ENCODE data around the gene STX8. TPM values are rescaled to one million over a fixed set of nuclear protein-coding genes. Genes with fewer than 3 reads are reported as not detected.

STX8 gene
- total RNA-seq, 1 donor from 2014 or later = 63.6 TPM

DNA sequence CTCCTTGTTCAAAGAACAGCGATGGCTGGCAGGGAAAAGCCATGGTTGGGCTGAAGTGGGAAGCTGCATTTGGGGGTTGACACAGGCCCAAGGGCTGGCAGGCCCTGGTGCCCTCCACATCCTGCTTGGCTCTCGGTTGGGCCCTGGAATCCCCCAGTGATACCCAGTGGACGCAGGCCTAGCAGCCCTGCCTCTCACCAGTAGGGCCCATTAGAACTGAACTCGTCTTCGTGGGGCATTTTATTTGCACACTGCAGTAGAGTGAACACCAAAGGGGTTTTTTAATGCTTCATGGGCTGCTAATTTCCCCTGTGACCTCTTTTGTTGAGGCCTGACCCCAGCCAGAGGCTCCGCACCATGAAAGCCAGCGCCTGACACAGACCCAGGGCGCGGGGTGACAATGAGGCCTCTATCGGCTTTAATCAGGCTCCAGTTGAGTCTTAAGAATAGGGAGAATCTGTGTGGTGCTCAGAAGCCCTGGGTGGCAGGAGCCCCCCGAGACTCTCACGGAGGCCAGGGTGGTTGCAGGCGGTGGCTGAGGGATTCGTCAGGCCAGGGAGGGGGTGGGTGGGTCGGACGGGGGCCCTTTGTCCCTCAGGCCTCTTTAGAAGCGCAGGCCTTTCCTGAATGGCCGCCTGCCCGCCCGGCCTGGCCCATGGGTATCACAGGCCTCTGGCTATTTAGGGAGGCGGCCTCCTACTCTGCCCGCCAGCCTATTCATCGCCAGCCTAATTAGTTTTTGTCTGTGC is 355.0 kb downstream of the STX8 start:
- no peak for DNase-seq (ENCODE audit: low spot score in 2 of 2)
- no peak for FAIRE-seq

DNA sequence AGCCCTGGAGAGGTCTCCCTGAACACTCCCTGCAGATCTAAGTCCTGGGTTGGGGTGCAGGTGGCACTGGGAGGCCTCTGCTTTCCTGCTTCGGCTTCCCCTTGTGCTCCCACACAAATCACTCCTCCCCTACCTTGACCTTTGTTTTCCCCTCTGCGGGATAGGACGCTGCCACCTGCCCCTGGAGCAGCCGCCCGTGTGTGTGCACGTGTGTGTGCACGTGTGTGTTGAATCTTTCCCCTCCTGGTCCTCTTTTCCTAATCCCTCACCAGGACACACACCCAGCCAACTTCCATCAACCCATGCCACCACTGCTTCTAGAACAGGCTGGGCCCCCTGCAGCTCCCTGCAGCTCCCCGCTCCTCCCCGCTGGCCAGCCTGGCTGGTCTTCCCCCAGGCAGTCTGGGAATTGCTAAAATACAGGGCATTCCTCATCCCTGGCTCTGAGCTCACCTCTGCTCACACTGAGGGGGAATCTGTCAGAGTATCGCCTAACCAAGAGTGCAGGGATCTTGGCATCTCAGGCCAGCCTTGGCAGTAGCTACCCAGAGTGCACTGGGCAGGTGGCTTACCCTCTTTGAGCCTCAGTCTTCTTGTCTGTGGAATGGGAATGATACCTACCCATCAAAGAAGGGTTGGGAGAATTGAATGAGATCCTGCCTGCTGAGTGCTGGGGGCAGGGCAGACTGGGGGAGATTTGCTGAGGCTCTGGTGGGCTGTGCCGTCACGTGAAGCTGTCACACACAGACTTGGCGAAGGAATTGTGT is 355.8 kb downstream of the STX8 start:
- FAIRE-seq (no peak), DNase-seq (ENCODE audit: low spot score in 2 of 2) (no peak)

- DNase-seq (ENCODE audit: low spot score in 2 of 2) (no peak), FAIRE-seq (no peak)
These were observed 356.7 kb downstream of the STX8 start for GRCh38 chr17:9218911-9219310.

DNA sequence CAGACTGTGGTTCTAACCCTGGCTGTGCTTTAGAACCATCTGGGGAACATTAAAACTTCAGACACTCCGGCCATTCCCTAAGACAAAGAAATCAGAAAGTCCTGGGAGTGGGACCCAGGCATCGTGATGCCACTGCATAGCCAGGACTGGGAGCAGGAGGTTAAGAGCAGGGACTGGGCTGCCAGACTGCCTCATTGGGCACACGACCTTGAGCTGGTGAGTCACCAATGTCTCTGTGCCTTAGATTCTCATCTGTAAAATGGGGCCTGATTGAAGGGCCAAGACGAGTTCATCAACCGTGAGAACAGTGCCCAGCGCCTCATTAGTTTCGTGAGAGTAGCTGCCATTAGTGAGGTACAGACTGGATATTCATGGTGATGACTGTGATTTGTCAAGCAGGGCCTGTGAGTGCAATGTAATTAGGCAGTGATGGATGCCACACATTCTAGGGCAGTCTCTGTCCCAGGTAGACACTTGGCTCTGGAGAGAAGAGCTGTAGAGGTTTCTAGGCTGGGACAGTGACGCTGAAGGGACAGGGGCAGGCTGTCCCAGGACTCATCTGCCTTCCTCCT is 357.5 kb downstream of the STX8 start:
- FAIRE-seq = no peak
- DNase-seq (ENCODE audit: low spot score in 2 of 2) = no peak

DNA sequence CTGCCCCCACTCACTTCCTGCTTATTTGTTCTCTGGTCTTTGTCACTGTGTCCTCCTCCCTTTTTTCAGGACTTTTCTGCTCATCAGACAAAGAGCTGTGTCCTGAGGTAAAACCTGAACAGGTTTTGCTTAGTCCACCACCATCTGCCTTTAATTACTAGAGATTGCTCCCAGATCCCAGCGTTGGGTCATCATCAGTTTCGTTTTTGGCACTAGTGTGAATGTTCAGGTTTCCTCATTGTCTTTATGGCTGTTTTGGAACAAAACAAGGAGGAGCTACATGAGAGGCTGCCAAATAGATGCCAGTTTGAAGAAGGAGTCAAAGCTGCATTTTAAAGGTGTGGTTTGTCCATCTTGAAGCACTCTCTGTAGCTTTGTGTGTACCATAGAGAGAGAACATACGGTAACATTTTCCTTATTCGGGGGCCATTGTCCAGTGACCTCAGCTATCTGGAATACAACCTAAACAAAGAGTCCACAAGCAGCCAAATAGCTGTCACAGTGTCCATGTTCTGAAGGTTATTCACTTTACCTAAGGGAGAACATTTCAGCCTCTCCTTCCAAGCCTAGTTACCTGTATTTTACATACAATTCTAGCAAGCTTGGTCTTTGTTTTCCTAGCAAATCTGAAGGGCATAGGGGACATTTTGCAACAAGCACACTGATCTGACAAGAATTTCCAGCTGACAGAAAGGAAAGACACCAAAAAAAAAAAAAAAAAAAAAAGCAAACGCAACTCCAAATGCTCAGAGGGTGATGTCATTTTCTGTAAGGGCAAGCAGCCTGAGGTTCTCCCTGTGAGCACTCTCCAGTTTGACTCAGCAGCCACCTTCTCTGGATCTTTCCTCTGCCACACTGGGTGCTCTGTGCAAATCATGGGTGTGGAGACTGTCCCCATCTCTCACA is 358.2 kb downstream of the STX8 start:
- FAIRE-seq (no peak), DNase-seq (ENCODE audit: low spot score in 2 of 2) (no peak)

GRCh38 chr17:9215465-9215864 is 360.2 kb downstream of the STX8 start:
- no peak for FAIRE-seq
- no peak for DNase-seq (ENCODE audit: low spot score in 2 of 2)

DNA sequence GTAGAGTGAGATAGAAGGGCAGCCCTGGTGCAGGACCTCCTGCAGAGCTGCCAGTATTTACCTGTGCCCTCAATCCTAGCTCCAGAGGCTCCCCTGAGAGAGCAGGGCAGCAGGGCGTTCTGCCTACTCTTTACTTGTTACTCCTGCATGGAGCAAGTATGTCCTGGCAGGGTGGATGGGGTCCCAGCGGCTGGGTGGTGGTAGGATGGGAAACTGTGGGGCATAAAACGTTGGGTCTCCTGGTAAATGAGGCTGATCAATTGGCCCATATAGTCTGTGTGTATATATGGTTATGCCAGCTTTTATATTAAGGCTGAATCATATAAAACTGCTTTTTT is 362.3 kb downstream of the STX8 start:
- FAIRE-seq (no peak), DNase-seq (ENCODE audit: low spot score in 2 of 2) (no peak)

DNA sequence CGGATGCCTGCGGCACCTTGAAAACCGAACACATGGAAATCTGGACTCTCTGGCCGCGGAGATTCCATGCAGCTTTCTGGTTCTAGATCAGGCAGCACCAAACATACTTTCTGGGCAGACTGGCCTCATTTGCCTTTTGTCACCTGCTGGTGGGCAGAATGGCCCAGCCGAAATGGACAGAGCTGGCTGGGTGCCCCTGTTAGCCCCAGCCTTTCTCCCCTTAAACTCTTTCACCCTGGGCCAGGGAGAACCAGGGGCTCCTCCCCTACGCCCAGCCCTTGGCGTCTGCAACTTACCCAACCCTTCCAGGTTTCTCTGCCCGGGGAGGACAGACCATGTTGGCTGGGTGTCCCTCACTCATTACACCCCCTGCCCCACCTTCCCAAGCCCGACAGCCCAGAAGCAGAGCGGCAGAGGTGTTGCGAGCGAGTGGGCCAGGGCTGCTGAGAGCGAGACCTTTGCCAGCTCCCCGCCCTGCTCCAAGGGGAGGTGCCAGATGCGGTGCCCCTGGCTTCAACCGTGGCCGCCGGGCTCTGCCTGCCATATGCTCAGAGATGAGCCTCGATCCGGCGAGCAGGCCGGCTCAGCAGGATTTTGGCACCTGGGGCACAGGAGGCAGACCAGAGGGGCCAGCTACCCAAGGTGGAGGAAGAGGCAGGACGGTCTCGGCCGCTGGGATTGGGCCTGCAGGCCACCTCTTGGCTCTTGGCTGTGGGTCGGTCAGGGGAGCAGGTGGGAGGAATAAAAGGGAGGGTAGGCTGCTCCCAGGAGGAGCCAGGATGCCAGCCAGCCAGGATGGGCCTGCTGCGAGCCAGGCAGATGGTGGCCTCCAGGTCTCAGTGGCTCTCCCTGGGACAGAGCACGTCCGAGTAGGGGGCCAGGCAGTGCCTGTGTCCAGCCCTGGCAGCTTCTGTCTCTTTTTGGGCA is 363.0 kb downstream of the STX8 start:
- no peak for FAIRE-seq
- no peak for DNase-seq (ENCODE audit: low spot score in 2 of 2)

DNA sequence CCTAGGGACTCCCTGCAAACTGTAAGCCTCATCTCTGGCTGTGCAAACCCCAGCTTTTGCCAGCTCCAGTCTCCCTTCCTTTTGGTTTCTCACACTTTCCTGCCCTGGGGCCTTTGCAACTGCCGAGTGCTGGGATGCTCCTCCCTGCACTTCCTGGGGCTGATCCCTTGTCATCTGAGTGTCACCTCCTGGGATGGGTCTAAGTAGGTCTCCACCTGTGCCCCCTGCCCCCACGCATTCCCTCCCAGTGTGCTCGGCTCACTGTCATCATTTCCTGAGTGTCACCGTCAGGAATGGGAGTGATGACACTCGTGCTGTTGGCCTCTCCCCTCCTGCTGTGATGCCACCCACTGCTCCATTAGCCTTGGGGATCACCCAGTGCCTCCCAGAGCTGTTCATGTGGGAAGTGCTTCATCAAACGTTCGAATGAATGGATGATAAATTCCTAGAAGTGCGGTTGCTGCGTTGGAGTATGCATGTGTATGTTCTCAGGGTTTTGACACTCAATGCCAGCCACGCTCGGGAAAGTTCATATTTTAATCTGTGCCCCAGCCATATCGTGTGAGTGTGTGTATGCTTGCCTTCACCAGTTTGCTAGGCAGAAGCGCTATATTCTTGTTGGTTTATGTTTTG is 364.4 kb downstream of the STX8 start:
- no peak for DNase-seq (ENCODE audit: low spot score in 2 of 2)
- no peak for FAIRE-seq

GRCh38 chr17:9209781-9210370 is 365.7 kb downstream of the STX8 start:
- DNase-seq (ENCODE audit: low spot score in 2 of 2) (no peak), FAIRE-seq (no peak)

- no peak for DNase-seq (ENCODE audit: low spot score in 2 of 2)
- no peak for FAIRE-seq
These were observed 366.3 kb downstream of the STX8 start for GRCh38 chr17:9209347-9209746.

GRCh38 chr17:9208381-9209105 is 367.1 kb downstream of the STX8 start:
- FAIRE-seq (no peak), DNase-seq (ENCODE audit: low spot score in 2 of 2) (no peak)

DNA sequence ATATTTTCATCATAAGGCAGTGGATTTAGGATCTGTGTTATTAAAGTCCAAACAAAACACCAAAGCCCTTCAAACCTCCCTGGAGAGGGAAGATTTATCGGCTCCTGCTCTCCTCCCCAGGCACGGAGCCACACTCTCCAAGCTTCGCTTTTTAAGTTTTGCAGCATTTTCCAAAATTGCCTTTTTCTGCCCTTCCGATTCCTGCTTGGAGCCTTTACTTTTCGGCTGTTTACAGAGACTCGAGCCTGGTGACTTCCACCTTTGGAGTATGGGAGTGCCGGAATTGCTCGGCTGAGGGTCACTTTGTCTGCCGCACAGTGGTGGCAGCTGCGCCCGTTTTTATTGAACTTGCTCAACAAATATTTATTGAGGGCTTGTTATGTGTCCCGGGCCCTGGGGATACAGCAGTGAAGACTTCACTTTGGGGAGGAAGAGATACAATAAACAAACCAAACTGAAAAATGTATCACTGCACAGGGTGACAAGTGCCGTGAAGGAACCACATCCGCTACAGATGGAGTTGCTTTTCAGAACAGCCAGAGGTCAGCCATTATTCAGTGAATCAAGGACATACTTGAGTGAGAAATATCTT is 368.8 kb downstream of the STX8 start:
- FAIRE-seq (no peak), DNase-seq (ENCODE audit: low spot score in 2 of 2) (no peak)

DNA sequence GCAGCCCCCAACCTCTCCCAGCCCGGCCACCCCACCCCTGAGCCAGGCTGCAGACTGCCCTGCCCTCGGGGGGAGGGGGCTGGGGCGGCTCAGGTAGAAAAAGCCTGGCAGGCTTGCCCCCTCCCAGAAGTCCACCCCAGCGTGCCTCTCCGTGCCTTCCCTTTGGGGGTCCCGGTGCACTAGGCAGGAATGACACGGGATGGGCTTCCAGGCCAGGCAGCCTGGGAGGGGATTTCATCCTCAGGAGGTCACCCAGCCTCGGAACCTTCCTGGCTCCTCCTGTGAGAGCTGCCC is 369.3 kb downstream of the STX8 start:
- FAIRE-seq (no peak), DNase-seq (ENCODE audit: low spot score in 2 of 2) (no peak)

- no peak for DNase-seq (ENCODE audit: low spot score in 2 of 2)
- FAIRE-seq = no peak
These were observed 369.9 kb downstream of the STX8 start for GRCh38 chr17:9205520-9206409.

DNA sequence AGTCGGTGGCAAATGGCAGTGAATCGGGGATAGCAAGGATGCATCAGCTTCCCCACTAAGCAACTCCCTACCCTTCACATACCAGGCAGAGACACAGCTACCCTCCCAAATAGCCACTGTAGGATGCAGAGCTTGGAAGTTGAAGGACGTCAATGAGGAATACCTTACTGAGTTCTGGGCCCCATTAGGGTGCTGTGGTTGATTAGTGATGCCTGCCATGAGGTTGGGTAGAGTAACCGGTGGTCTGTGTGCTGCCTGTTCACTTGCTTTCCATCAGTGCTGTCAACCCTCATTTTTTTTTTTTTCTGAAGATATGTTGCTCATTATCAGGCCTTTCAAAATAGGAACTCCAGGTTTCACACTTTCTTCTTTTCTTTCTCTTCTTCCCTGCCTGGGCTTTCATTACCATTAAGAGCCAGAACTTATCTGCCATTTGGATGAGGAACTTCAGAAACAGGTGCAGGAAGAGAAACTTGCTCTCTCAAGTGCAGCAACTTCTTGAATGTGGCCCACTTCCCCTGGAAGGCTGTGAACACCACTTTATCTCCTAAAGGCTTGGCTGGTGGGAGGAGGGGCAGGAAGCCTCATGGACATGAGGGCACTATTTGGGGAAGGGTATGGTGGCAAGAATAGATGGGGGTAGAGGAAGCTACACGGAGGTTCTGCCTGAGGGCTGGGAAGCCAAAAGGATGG is 370.8 kb downstream of the STX8 start:
- no peak for FAIRE-seq
- no peak for DNase-seq (ENCODE audit: low spot score in 2 of 2)

Measured in frontal cortex (tissue), 4 donors.